Neural cell (in vitro differentiated cells): ENCODE data around the gene WRNIP1. TPM values are rescaled to one million over a fixed set of nuclear protein-coding genes. Genes with fewer than 3 reads are reported as not detected.

Experiments used
- H2AFZ ChIP-seq: fragments of 200-600, 300-800 bp; sonication (generic), shearing (Covaris generic); 2 replicates; pipeline ENCODE4 v1.6.0; 2014; ENCODE audit warnings: low read depth, mild to moderate bottlenecking, antibody characterized with exemption, low read length, moderate library complexity
- H3F3A ChIP-seq: fragments of 200-600 bp; shearing (Covaris generic); 2 replicates; pipeline ENCODE4 v1.6.1; 2016; ENCODE audit warnings: mild to moderate bottlenecking, moderate library complexity, mixed read lengths, antibody characterized with exemption, low read length; ENCODE audit not compliant: insufficient read depth, poor library complexity, severe bottlenecking
- H3K27ac ChIP-seq: fragments of 200-600, 300-800 bp; sonication (generic), shearing (Covaris generic); 2 replicates; pipeline ENCODE4 v1.5.1; 2014; ENCODE audit warnings: mild to moderate bottlenecking, low read length, moderate library complexity
- H3K27me3 ChIP-seq: fragments of 300-800, 200-600 bp; sonication (generic), shearing (Covaris generic); 2 replicates; pipeline ENCODE4 v1.6.0; 2014; ENCODE audit warnings: mild to moderate bottlenecking, low read depth, low read length, moderate library complexity; ENCODE audit not compliant: insufficient read depth
- H3K36me3 ChIP-seq: fragments of 300-800, 200-600 bp; sonication (generic), shearing (Covaris generic); 2 replicates; pipeline ENCODE4 v1.5.1; 2014; ENCODE audit warnings: mild to moderate bottlenecking, antibody characterized with exemption, low read length, moderate library complexity; ENCODE audit not compliant: insufficient read depth
- H3K4me2 ChIP-seq: fragments of 300-800, 200-600 bp; sonication (generic), shearing (Covaris generic); 2 replicates; pipeline ENCODE4 v1.6.0; 2014; ENCODE audit warnings: mild to moderate bottlenecking, low read length
- H3K4me3 ChIP-seq: fragments of 300-800, 200-600 bp; sonication (generic), shearing (Covaris generic); 2 replicates; pipeline ENCODE4 v1.5.1; 2014; ENCODE audit warnings: mild to moderate bottlenecking, low read length, moderate library complexity
- H3K79me2 ChIP-seq: fragments of 200-600 bp; shearing (Covaris generic); replicated peaks from 2 replicates; pipeline ENCODE4 v1.6.0; 2014; ENCODE audit warnings: mild to moderate bottlenecking, low read length, moderate library complexity; ENCODE audit not compliant: insufficient read depth
- H3K9ac ChIP-seq: fragments of 300-800, 200-600 bp; sonication (generic), shearing (Covaris generic); 2 replicates; pipeline ENCODE4 v1.6.1; 2016; ENCODE audit warnings: mild to moderate bottlenecking, low read length, mixed read lengths
- H3K9me2 ChIP-seq: fragments of 200-600 bp; shearing (Covaris generic); 2 replicates; pipeline ENCODE4 v1.6.1; 2016; ENCODE audit warnings: mild to moderate bottlenecking, low read length, mixed read lengths; ENCODE audit not compliant: insufficient read depth
- H3K9me3 ChIP-seq: fragments of 200-600, 300-800 bp; sonication (generic), shearing (Covaris generic); 2 replicates; pipeline ENCODE4 v1.6.1; 2016; ENCODE audit warnings: mild to moderate bottlenecking, mixed run types, low read length, moderate library complexity, mixed read lengths
- H4K20me1 ChIP-seq: fragments of 200-600 bp; shearing (Covaris generic); 2 replicates; pipeline ENCODE4 v1.6.1; 2016; ENCODE audit warnings: mild to moderate bottlenecking, mixed run types; ENCODE audit not compliant: insufficient read depth
- EP300 ChIP-seq: fragments of 450-650 bp; conservative IDR thresholded peaks from 2 replicates; pipeline ENCODE4 v1.6.1; 2014; ENCODE audit warnings: antibody characterized with exemption, mild to moderate bottlenecking, moderate library complexity; ENCODE audit not compliant: poor library complexity, severe bottlenecking
- EZH2 ChIP-seq: fragments of 200-600, 300-800 bp; shearing (Covaris generic), sonication (generic); IDR thresholded peaks from 2 replicates; pipeline ENCODE4 v1.6.1; 2014; ENCODE audit warnings: antibody characterized with exemption, low read length, borderline replicate concordance, mild to moderate bottlenecking; ENCODE audit not compliant: insufficient read depth, poor library complexity, severe bottlenecking
- MXI1 ChIP-seq: fragments of 450-650 bp; conservative IDR thresholded peaks from 2 replicates; pipeline ENCODE4 v1.6.1; 2014; ENCODE audit warnings: antibody characterized with exemption, mild to moderate bottlenecking; ENCODE audit not compliant: poor library complexity, severe bottlenecking
- POLR2AphosphoS5 ChIP-seq: IDR thresholded peaks from 2 replicates; pipeline ENCODE4 v1.6.1; 2012
- RAD21 ChIP-seq: fragments of 450-650 bp; conservative IDR thresholded peaks from 2 replicates; pipeline ENCODE4 v1.6.1; 2014; ENCODE audit warnings: antibody characterized with exemption, mild to moderate bottlenecking, moderate library complexity
- SMC3 ChIP-seq: fragments of 450-650 bp; conservative IDR thresholded peaks from 2 replicates; pipeline ENCODE4 v1.6.1; 2014; ENCODE audit warnings: antibody characterized with exemption, mild to moderate bottlenecking, moderate library complexity; ENCODE audit not compliant: poor library complexity
- TAF1 ChIP-seq: IDR thresholded peaks from 2 replicates; pipeline ENCODE4 v1.6.1; 2012; ENCODE audit warnings: low read depth
- polyA plus RNA-seq: library from polyadenylated mRNA; depleted of rRNA; stranded (reverse); fragments of >200 nt; gene quantifications from 2 replicates; pipeline ENCODE4 v1.2.3, GENCODE V29; 2014
- TF ChIP-seq, protein P1 (sequence below): fragments of 450-650 bp; IDR thresholded peaks from 2 replicates; pipeline ENCODE4 v1.5.1; 2014; ENCODE audit warnings: antibody characterized with exemption, mild to moderate bottlenecking, moderate library complexity; ENCODE audit not compliant: poor library complexity, severe bottlenecking
- TF ChIP-seq, protein P2 (sequence below): IDR thresholded peaks from 2 replicates; pipeline ENCODE4 v1.6.1; 2012; ENCODE audit warnings: borderline replicate concordance

The WRNIP1 gene
- polyA plus RNA-seq, 1 donor from 2014 or later = 93.7 TPM

DNA sequence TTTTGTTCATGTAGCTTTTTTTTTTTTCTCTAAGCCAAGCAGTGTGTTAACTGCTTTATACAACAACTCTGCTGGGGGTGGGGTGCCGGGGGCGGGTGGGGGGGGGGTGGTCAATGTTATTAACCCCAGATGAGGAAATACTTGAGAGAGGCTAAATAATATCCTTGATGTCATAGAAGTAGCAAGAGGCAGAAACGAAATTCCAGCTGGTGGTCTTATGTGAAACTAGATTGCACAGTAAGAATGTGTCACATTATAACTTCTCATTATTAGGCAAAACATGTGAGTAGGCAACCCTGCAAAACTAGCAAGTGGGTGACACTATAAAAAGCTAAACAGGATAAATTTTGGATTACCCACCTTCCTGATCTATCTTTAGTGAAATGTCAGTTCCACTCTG is 27.3 kb upstream of the WRNIP1 start:
- no peaks in the 10 kb centered on the region for H3K9me2 ChIP-seq
- H3K4me2 ChIP-seq = no peak overlapping the region
- H3K27me3 ChIP-seq = no peaks in the 10 kb centered on the region
- no peak overlapping the region for H3K4me3 ChIP-seq
- no peaks in the 10 kb centered on the region for H3F3A ChIP-seq
- H4K20me1 ChIP-seq = no peaks in the 10 kb centered on the region
- H3K9me3 ChIP-seq = no peaks in the 10 kb centered on the region
- H3K36me3 ChIP-seq = no peaks in the 10 kb centered on the region
- no peaks in the 10 kb centered on the region for H3K79me2 ChIP-seq
- H2AFZ ChIP-seq = no peak overlapping the region
- TF ChIP-seq SMC3 (no peak), RAD21 (no peak), TAF1 (no peak), EZH2 (no peak), MXI1 (no peak), POLR2AphosphoS5 (no peak), EP300 (no peak)
- TF ChIP-seq, protein P1, sequence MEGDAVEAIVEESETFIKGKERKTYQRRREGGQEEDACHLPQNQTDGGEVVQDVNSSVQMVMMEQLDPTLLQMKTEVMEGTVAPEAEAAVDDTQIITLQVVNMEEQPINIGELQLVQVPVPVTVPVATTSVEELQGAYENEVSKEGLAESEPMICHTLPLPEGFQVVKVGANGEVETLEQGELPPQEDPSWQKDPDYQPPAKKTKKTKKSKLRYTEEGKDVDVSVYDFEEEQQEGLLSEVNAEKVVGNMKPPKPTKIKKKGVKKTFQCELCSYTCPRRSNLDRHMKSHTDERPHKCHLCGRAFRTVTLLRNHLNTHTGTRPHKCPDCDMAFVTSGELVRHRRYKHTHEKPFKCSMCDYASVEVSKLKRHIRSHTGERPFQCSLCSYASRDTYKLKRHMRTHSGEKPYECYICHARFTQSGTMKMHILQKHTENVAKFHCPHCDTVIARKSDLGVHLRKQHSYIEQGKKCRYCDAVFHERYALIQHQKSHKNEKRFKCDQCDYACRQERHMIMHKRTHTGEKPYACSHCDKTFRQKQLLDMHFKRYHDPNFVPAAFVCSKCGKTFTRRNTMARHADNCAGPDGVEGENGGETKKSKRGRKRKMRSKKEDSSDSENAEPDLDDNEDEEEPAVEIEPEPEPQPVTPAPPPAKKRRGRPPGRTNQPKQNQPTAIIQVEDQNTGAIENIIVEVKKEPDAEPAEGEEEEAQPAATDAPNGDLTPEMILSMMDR = no peak
- TF ChIP-seq, protein P2, sequence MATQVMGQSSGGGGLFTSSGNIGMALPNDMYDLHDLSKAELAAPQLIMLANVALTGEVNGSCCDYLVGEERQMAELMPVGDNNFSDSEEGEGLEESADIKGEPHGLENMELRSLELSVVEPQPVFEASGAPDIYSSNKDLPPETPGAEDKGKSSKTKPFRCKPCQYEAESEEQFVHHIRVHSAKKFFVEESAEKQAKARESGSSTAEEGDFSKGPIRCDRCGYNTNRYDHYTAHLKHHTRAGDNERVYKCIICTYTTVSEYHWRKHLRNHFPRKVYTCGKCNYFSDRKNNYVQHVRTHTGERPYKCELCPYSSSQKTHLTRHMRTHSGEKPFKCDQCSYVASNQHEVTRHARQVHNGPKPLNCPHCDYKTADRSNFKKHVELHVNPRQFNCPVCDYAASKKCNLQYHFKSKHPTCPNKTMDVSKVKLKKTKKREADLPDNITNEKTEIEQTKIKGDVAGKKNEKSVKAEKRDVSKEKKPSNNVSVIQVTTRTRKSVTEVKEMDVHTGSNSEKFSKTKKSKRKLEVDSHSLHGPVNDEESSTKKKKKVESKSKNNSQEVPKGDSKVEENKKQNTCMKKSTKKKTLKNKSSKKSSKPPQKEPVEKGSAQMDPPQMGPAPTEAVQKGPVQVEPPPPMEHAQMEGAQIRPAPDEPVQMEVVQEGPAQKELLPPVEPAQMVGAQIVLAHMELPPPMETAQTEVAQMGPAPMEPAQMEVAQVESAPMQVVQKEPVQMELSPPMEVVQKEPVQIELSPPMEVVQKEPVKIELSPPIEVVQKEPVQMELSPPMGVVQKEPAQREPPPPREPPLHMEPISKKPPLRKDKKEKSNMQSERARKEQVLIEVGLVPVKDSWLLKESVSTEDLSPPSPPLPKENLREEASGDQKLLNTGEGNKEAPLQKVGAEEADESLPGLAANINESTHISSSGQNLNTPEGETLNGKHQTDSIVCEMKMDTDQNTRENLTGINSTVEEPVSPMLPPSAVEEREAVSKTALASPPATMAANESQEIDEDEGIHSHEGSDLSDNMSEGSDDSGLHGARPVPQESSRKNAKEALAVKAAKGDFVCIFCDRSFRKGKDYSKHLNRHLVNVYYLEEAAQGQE = no peak
- H3K27ac ChIP-seq = no peak overlapping the region
- H3K9ac ChIP-seq = no peak overlapping the region

DNA sequence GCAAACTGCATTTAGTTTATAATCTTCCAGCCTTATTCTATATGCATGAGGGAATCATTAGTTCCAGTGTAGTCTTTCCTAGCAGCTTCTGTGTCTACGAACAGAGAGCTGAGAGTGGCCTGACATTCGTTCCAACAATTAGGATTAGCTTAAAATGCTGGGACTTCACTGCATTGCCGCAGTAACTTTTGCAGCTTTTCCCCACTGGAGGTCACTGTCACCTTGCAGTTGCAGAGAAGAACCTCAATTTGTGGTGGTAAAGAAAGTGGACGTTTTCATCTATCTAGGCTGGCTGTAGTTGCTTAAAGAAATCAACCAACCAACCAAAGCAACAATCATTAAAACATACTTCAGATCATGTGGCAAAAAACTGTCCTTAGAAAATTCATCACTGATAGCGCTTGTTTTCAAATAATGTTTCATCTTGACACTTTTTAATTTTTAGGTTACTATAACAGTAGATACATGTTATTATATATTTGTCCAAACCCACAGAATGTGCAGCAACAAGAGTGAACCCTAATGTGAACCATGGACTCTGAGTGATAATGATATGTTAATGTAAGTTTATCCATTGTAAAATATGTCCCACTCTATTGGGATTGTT is 26.7 kb upstream of the WRNIP1 start:
- no peak overlapping the region for H2AFZ ChIP-seq
- TF ChIP-seq, protein P1 = peak; percentile 89
- no peak for TF ChIP-seq POLR2AphosphoS5
- TF ChIP-seq RAD21 = peak; percentile 92
- peak; percentile 88 for TF ChIP-seq SMC3
- no peaks in the 10 kb centered on the region for H4K20me1 ChIP-seq

More for the DNA sequence above, 26.7 kb upstream of the WRNIP1 start:
- no peak overlapping the region for H3K27ac ChIP-seq
- no peaks in the 10 kb centered on the region for H3F3A ChIP-seq
- H3K9ac ChIP-seq = no peak overlapping the region
- no peak overlapping the region for H3K4me3 ChIP-seq
- no peaks in the 10 kb centered on the region for H3K36me3 ChIP-seq
- H3K9me3 ChIP-seq = no peaks in the 10 kb centered on the region
- H3K79me2 ChIP-seq = no peaks in the 10 kb centered on the region
- H3K4me2 ChIP-seq = no peak overlapping the region
- H3K9me2 ChIP-seq = no peaks in the 10 kb centered on the region
- H3K27me3 ChIP-seq = no peaks in the 10 kb centered on the region
